CD4-positive, alpha-beta T cell treated with Interleukin-6 at 100 ng/mL for 8 hours (primary cell): ENCODE measurements around the gene ATPAF1.

Source experiments
- DNase-seq: peaks from one replicate; pipeline ENCODE4 v3.0.0-alpha.2; 2020; ENCODE audit warnings: mixed read lengths, low spot score

Gene ATPAF1

DNA sequence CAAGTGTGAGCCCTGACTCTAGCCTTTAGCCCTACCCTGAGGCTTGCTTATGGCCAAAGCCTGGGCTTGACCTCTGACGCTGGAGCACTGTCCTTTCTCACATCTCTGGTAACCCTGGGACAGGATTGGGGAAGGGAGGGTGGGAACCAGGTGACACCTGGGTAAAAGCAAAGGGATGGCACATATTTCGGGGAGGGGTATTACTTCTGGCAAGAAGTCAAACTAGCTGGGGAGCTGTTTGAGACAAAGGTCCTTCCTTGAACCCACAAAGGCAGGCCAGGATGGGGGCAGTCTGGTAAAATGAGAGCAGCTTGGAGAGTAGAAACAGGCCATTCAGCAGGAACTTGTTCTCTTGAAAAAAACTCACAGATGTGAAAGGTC, 53.6 kb downstream of the ATPAF1 start:
- DNase-seq, result no peak

DNA sequence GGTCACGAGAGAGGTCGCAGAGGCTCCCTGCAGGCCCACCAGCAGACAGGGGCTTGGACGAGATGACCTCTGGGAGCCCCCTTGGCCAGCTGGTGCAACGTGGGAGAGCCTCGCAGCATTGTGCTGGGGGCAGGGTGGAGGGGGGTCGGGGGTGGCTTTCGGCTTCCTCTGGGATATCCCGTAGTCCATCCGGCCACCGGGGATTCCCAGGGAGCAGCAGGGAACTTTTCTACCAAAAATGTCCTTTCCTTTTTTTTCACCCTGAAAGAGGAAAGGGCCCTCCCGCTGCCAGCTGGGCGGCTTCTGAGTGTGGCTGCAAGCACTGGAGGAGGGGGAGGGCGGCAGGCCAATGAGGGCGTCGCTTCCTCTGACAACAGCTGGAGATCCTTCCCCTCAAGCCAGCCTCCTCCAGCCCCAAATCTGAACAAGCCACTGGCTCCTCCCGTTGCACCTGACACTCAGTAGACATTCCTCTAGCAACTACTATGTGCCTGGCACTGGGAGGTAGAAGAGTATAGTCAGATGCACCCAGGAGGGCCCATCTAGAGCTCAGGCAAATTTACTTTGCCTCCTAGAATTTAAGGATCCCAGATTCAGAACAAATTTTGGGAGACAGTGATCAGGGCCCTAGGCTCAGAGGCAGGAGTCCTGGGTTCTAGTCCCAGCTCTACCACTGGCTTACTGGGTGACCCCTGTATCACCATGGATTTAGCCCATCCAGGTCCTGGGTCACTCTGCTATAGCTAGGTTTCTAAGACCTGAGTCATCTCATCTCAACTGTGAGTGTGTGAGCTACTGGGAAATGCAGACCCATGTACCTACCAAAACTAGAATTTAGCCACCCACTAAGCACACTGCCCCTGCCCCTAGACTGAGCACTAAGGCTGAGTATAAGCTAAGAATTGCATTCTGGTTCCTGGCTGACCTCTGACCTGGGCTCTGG, 54.2 kb downstream of the ATPAF1 start:
- peak; percentile 48 for DNase-seq

- no peak for DNase-seq
Observed at GRCh38 chr1:46612937-46613660, 55.1 kb downstream of the ATPAF1 start.

GRCh38 chr1:46611691-46612221, 56.4 kb downstream of the ATPAF1 start:
- DNase-seq, result no peak

DNA sequence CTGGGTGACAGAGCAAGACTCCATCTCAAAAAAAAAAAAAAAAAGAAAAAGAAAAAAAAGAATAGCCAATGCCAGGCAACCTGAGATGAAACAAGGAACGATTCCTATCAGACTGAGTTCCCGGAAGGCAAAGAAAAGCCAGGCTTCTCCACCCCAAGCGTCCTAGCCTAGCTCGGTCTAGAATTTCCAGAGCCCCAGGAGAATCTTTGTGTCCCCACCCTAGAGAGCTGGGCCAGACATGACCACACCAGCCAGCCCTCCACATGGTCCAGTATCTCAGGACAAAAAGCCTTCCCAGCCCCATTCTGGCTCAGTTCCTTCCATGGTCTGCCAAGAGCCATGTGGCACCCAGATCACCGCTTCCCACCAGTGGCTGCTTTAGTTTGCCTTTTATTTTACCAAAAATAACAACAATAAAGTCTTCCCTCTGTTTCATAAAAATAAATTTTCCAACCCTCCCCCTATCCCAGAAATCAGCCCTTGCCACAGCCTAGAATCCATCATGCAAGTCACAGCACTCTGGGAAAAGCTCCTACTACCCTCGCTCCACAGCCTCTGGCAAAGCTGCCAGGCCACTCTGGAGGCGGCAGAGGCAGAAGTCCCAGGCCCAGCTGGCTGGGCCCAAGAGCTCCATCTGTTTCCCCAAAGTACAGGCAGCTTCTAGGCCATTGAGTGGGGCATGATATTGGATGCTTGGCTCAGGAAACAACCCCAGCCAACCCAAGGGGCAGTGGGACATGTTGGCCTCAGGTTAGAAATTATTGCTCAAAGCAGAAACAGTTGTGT, 60.6 kb downstream of the ATPAF1 start:
- no peak for DNase-seq

DNA sequence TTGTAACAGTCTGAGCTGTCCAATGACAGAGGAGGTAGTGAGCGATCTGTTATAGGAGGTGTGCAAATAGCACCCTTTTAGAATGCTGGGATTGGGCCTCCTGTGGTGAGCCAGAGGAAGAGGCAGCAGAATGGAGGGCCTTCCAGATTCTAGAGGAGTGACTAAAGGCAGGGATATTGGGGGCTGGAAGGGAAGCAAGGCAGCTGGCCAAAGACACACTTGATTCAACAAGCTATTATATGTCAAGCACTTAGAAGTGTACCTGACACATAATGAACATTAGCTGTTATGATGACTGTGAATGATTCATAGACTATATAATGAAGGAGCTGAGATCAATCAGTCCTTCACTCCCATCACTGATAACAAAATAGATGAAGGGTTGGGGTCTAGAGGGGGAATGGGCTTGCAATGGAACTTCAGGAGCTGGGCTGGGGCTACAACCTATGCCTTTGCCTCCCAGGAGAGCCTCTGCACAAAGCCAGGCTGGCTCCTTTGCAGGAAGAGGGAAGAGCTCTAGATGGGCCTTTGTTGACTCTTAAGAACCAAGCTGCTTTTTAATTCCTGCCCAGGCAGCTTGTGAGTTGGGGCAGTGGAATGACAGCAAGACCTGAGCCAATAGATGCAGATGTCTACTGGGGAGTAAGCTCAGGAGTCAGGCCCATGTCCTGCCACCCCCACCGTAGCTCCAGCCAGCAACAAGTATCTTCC, 61.8 kb downstream of the ATPAF1 start:
- DNase-seq, result no peak

DNA sequence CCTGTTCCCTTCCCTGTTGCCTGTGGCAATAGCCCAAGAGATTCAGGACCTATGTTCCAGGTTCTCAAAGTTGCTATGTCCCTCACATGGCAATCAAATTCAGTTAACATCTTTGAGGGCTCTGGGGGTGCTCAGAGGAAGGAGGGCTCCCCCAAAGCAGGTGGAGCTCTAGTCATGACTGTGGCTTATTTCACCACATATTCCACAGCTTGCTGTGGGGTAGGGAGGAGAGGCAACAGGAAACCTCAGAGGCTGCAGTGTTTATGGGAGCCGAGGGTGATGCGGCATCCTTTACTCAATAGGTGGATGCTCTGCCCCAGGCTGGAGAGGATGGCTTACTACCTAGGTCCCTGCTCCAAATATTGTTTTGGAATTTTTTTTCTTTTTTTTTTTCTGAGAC, 62.9 kb downstream of the ATPAF1 start:
- DNase-seq, result peak; percentile 19

- DNase-seq, result peak; percentile 99
Observed at GRCh38 chr1:46603858-46604549, 64.2 kb downstream of the ATPAF1 start, which contains the start of gene MKNK1. Gene MKNK1 (minus strand): TSS chr1:46604268. CDS start chr1:46583327, 20,941 bp downstream.

DNA sequence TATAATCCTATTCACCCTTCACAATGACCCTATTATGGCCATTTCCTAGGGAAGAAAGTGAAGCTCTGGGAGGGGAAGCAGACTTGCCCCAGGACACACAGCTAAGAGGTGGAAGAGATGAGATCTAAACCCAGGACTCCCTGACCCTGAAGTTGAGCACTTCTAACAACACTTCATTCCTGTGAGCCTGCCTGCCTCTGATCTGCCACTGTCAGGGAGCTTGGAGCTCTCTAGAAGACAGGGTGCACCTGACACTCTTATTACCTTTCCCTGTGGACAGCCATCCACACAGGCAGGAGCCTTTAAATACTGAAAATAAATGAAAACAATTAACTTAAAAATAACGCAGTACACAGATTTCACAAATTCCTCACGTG, 64.7 kb downstream of the ATPAF1 start:
- no peak for DNase-seq

DNA sequence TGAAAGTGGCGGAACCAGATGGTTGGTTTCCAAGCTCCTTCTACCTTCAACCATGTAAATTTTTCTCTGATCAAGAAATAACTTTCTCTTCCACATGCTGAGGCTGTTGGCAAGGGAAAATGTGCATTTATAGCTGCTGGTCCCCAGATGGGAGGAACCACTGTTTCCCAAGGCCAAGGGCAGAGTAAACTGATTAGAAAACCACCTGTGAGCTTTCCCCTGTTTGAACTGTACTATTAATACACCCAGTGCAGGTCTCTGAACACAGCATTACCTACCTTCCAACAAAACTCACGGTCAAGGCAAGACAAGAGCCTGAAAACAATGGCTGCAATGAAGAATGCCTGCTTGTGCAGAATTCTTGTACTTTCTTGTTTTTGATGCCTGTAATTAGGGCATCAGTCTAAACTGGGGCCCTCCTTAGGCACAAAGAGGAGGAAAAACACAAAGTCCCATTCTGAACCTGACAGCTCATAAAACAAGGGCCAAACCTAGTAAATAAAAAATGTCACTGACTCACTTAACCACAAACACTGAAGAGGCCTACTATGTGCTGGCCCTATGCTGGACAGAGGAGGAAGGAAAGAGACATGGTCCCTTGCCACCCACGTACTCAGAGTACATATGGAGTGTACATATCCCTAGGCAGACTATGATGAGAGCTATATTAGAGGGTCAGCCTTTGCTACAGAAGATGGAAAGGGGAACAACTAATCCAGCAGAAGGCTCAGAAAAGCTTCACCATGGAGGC, 66.7 kb downstream of the ATPAF1 start:
- no peak for DNase-seq

GRCh38 chr1:46599059-46599970, 68.8 kb downstream of the ATPAF1 start:
- no peak for DNase-seq

DNA sequence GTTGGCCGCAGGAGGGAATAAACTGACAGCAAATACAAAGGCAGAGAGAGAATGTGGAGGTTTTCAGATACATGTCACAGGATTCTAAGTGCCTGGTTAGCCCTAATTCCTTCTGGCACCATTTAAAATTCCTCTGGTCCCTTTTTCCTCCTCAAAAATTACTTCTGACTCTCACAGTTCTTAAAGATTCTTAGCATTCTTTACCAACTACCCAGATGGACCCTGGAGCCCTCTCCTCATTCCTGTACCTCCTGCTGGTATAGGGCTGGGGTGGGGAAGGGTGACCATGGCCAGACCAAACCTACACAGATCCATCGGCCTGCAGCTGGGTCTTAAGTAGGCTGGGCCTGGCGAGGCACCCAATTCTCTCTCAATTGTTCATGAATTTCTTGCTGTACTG, 71.3 kb downstream of the ATPAF1 start:
- DNase-seq, result no peak

DNA sequence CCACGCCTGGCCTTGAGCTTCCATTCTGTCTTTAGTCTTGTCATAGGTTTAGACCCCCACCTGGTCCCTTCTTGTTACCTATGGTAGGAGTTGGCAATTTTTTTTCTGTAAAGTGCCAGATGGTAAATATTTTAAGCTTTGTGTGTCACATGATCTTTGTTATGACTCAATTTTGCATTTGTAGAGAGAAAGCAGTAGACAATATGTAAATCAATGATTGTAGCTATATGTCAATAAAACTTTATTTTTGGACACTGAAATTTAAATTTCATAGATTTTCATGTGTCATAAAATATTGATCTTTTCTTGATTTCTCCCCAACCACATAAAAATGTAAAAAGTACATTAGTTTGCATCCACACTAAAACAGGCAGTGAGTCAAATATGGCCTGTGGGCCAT, 72.1 kb downstream of the ATPAF1 start:
- no peak for DNase-seq

- peak; percentile 17 for DNase-seq
Observed at GRCh38 chr1:46595127-46595526, 73.0 kb downstream of the ATPAF1 start.

DNA sequence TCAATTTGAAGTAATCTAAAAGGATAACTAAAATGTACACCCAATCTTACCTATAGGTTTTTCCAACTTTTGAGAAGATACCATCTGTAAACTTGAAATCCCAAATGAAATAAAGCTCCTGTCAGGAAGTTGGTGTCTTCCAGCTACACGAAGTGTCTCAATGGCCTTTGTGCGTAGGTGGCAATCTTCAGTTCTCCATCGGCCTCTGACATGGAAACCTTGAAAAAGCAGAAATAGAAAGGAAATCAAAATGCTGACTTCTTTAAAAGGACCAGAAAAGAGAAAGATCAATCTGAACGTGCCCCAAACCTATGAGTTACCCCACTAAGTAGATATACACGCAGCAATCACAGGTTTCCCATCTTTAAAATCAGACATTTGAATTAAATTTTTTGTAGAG, 74.1 kb downstream of the ATPAF1 start:
- DNase-seq, result no peak

DNA sequence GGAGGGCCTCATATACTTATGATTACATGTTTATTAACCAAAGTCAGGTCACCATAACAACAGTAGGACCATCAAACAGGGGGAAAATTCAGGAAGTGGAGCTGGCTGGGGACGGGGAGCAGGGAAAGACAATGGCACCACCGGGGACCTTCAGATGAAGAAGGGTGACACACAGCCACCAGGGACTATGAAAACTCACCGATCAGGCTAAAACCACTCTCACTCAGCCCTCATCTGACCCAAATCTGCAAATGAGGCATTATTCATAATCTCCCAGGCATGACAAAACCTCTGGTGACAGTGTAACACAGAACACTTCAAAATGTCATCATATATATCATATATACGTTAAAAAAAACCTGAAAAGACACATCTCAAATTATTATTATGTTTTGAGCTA, 75.3 kb downstream of the ATPAF1 start:
- no peak for DNase-seq

DNA sequence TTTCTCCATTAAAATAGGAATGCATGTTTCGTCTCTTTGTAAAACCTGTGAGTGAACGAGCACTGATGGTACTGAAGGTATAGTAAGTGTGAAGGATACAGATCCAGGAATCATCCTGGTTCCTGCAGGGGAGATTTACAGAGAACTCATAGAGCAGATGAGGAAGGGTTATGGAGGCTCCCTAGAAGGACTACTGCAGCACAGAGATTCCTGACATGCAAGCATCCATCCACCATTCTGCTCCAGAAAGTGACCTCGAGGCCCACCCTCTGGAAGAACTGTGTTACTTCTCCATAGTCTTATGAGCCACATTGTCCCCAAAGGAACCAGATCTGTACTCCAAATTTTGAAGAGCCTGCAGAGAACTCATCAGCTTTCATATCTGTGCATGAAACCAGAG, 78.6 kb downstream of the ATPAF1 start:
- DNase-seq, result no peak

- no peak for DNase-seq
Observed at GRCh38 chr1:46587069-46587468, 81.1 kb downstream of the ATPAF1 start.

DNA sequence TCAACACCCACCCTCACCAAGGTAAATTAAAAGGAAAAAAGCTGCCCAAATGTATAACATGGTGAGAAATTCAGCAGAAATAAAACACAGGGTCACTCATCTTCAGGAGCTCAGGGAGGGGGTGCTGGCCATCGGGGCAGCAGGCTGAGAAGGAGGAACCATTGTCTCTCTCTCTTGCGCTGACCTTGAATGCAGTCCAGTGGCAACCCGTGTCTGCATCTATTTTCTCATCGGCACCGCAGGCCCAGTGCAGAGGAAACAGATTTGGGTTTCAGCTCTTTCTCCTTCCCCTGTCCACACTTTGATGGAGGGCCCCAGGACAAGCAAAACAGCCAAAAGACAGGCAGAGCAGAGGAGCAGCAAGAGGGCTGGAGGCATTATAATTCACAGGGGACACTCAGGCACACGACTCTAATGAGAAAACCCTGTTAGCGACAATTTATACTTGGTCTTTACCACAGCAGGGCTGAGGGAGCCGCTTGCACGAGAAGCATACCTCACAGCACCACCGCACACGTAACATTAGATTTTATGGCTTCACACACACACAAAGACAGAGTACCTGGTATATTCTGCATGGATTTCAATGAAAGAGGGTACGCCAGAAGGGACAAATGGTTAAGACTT, 82.7 kb downstream of the ATPAF1 start:
- no peak for DNase-seq
